HG02938 (cell line): ENCODE measurements around the gene ARHGAP24.
"Not testable (repeated sequence)": the region's sequence is repeated elsewhere in the genome, so short reads cannot be mapped to it uniquely, and the experiment has no call there.

Experiments used
- ATAC-seq: cut with Tn5 transposase; IDR thresholded peaks from one replicate; pipeline ENCODE4 v1.9.1; 2021; ENCODE audit warnings: mild to moderate bottlenecking, moderate library complexity; ENCODE audit not compliant: unreplicated experiment

The ARHGAP24 gene

GRCh38 chr4:85798012-85798770 is 323.2 kb downstream of the ARHGAP24 start:
- no peak for ATAC-seq

- no peak for ATAC-seq
These were observed 328.9 kb downstream of the ARHGAP24 start for GRCh38 chr4:85803856-85804255.

GRCh38 chr4:85805891-85806290 is 330.9 kb downstream of the ARHGAP24 start:
- no peak for ATAC-seq

- no peak for ATAC-seq
These were observed 331.4 kb downstream of the ARHGAP24 start for GRCh38 chr4:85806334-85806733.

GRCh38 chr4:85807247-85807950 is 332.4 kb downstream of the ARHGAP24 start:
- no peak for ATAC-seq

GRCh38 chr4:85808104-85808503 is 333.2 kb downstream of the ARHGAP24 start:
- no peak for ATAC-seq

GRCh38 chr4:85808864-85809263 is 333.9 kb downstream of the ARHGAP24 start:
- ATAC-seq = no peak

- ATAC-seq = no peak
These were observed 337.8 kb downstream of the ARHGAP24 start for GRCh38 chr4:85812776-85813175.

GRCh38 chr4:85815796-85816459 is 341.0 kb downstream of the ARHGAP24 start:
- no peak for ATAC-seq

- no peak for ATAC-seq
These were observed 343.8 kb downstream of the ARHGAP24 start for GRCh38 chr4:85818700-85819099.

- not testable (repeated sequence) for ATAC-seq
These were observed 345.2 kb downstream of the ARHGAP24 start for GRCh38 chr4:85820101-85820500.

GRCh38 chr4:85821688-85822455 is 346.9 kb downstream of the ARHGAP24 start:
- ATAC-seq = no peak

GRCh38 chr4:85823295-85823694 is 348.3 kb downstream of the ARHGAP24 start:
- ATAC-seq = no peak

- ATAC-seq = no peak
These were observed 349.4 kb downstream of the ARHGAP24 start for GRCh38 chr4:85824166-85824945.

GRCh38 chr4:85826060-85826678 is 351.2 kb downstream of the ARHGAP24 start:
- peak; percentile 56 for ATAC-seq

GRCh38 chr4:85828027-85828890 is 353.3 kb downstream of the ARHGAP24 start:
- ATAC-seq = no peak

GRCh38 chr4:85829276-85830051 is 354.5 kb downstream of the ARHGAP24 start:
- ATAC-seq = no peak

GRCh38 chr4:85831647-85832046 is 356.7 kb downstream of the ARHGAP24 start:
- no peak for ATAC-seq
